ENCODE data around the gene CNTN1.

- TF ChIP-seq CTCF (IDR thresholded peaks at IDR 0.05) (no peak), POLR2A (IDR thresholded peaks at IDR 0.05) (no peak)
Observed at GRCh38 chr12:40730281-40730680, 38.0 kb downstream of the CNTN1 start.
